Sigmoid colon (tissue), 7 donors: Measurements from ENCODE around the gene SDCCAG8. TPM values are rescaled to one million over a fixed set of nuclear protein-coding genes. Genes with fewer than 3 reads are reported as not detected.

Experiments used
- DNase-seq: peaks from one replicate; pipeline ENCODE4 v3.0.0-alpha.2; 2019
- H3K27ac ChIP-seq, 4 donors: fragments of 200-600 bp; sonication (generic); one replicate each; pipeline ENCODE4 v1.5.1; 2016 to 2019; ENCODE audit warnings: mild to moderate bottlenecking in 1 of 4
- H3K27me3 ChIP-seq, 3 donors: fragments of 200-600 bp; sonication (generic); one replicate each; pipeline ENCODE4 v1.5.1; 2019; ENCODE audit warnings: mild to moderate bottlenecking in 1 of 3
- H3K36me3 ChIP-seq, 4 donors: fragments of 200-600 bp; sonication (generic); one replicate each; pipeline ENCODE4 v1.5.1; 2016 to 2019
- H3K4me1 ChIP-seq, 4 donors: fragments of 200-600 bp; sonication (generic); one replicate each; pipeline ENCODE4 v1.5.1; 2017 to 2019
- H3K4me3 ChIP-seq, 4 donors: fragments of 200-600 bp; sonication (generic); one replicate each; pipeline ENCODE4 v1.5.1; 2017 to 2019; ENCODE audit warnings: mild to moderate bottlenecking in 2 of 4, moderate library complexity in 1 of 4
- H3K9me3 ChIP-seq, 4 donors: fragments of 200-600 bp in 3 of 4; sonication (generic) in 3 of 4; one replicate each; pipeline versions ENCODE4 v1.5.1 to v1.6.1; 2013 to 2019
- EP300 ChIP-seq, 4 donors: sonication (generic); formaldehyde crosslinking; IDR thresholded peaks; one replicate each; pipeline ENCODE4 v1.6.1; 2017; ENCODE audit warnings: antibody characterized with exemption in 4 of 4
- POLR2A ChIP-seq, 2 donors: fragments of 450-650 bp; IDR thresholded peaks; one replicate each; pipeline ENCODE4 v1.6.1; 2016; ENCODE audit warnings: antibody characterized with exemption in 2 of 2, mild to moderate bottlenecking in 2 of 2, moderate library complexity in 2 of 2
- POLR2AphosphoS5 ChIP-seq, 4 donors: sonication (generic); formaldehyde crosslinking; IDR thresholded peaks; one replicate each; pipeline ENCODE4 v1.6.1; 2017; ENCODE audit warnings: antibody characterized with exemption in 4 of 4
- WGBS, 2 donors: extraction: QIAGEN DNeasy Blood & Tissue Kit; methylation state at CpG; one replicate each; pipeline ENCODE4 v1.1.7; 2013; 5-methylcytosine and 5-hydroxymethylcytosine counted together
- intact Hi-C: fragments of 100-400 bp; cut with DNase I; formaldehyde crosslinking; loops from one replicate; pipeline ENCODE4 v1.15.1; 2023
- polyA plus RNA-seq, 3 donors: library from polyadenylated mRNA; stranded (reverse); fragments of 200-250 nt; gene quantifications; one replicate each; pipeline ENCODE4 v1.2.3, GENCODE V29; 2013
- total RNA-seq, 4 donors: library from RNA; depleted of rRNA; stranded (reverse); fragments of >200 nt; gene quantifications; one replicate each; pipeline ENCODE4 v1.1.0, GENCODE V29; 2016
- TF ChIP-seq, protein P1 (sequence below), 4 experiments: fragments of 450-650 bp in 3 of 4; fragments of 200-600 bp in 1 of 4; IDR thresholded peaks; one replicate each; pipeline ENCODE4 v1.5.1; 2016 to 2019; ENCODE audit warnings: antibody characterized with exemption in 4 of 4, mild to moderate bottlenecking in 3 of 4, moderate library complexity in 2 of 4
- donor health status: healthy with polysubstance abuse.
- donor health status: Bipolar disorder and iron deficiency.
- donor health status: healthy.

Gene SDCCAG8
- total and polyA plus RNA-seq, 7 donors = 15.6 to 49.7 (median 30.3) TPM

DNA sequence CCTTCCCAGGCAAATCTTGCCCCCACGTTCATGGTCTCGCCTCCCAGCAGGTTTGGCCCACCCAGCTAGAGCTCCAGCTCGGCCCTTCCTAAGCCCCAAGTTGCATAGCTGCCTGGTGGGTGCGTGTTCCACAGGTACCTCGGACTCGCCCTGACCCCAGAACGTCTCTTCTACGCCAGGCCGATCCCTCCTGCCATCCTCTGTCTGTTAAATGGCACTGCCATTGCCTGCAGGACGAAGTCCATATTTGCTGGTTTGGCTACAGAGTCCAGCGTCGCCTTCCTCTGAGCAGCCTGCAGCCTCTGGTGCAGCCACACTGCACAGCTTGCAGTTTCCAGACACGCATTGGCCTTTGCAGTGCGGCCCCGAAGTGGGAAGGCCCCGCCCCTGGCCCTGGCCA lies 228.1 kb downstream of the SDCCAG8 start:
- peaks cover 0 to 17% (median 11%) of the 10 kb centered on the region in 4 donors for H3K4me1 ChIP-seq
- WGBS, 2 donors = 95% methylated on average over 16 of the region's 16 CpGs
- no peak overlapping the region for H3K27ac ChIP-seq
- DNase-seq = no peak
- H3K27me3 ChIP-seq = no peaks in the 10 kb centered on the region
- intact Hi-C loops = loop anchor here (5.0 kb wide), 2 partner anchors 263 to 788 kb away; no protein-coding TSS in a partner anchor
- TF ChIP-seq POLR2AphosphoS5 (IDR thresholded peaks at IDR 0.05) = no peak
- TF ChIP-seq EP300 (IDR thresholded peaks at IDR 0.05) = no peak
- TF ChIP-seq POLR2A (IDR thresholded peaks at IDR 0.05) = no peak
- TF ChIP-seq, protein P1, sequence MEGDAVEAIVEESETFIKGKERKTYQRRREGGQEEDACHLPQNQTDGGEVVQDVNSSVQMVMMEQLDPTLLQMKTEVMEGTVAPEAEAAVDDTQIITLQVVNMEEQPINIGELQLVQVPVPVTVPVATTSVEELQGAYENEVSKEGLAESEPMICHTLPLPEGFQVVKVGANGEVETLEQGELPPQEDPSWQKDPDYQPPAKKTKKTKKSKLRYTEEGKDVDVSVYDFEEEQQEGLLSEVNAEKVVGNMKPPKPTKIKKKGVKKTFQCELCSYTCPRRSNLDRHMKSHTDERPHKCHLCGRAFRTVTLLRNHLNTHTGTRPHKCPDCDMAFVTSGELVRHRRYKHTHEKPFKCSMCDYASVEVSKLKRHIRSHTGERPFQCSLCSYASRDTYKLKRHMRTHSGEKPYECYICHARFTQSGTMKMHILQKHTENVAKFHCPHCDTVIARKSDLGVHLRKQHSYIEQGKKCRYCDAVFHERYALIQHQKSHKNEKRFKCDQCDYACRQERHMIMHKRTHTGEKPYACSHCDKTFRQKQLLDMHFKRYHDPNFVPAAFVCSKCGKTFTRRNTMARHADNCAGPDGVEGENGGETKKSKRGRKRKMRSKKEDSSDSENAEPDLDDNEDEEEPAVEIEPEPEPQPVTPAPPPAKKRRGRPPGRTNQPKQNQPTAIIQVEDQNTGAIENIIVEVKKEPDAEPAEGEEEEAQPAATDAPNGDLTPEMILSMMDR (IDR thresholded peaks at IDR 0.05) = no peak
- H3K36me3 ChIP-seq = no peaks in the 10 kb centered on the region
- no peaks in the 10 kb centered on the region for H3K9me3 ChIP-seq
- no peak overlapping the region for H3K4me3 ChIP-seq

DNA sequence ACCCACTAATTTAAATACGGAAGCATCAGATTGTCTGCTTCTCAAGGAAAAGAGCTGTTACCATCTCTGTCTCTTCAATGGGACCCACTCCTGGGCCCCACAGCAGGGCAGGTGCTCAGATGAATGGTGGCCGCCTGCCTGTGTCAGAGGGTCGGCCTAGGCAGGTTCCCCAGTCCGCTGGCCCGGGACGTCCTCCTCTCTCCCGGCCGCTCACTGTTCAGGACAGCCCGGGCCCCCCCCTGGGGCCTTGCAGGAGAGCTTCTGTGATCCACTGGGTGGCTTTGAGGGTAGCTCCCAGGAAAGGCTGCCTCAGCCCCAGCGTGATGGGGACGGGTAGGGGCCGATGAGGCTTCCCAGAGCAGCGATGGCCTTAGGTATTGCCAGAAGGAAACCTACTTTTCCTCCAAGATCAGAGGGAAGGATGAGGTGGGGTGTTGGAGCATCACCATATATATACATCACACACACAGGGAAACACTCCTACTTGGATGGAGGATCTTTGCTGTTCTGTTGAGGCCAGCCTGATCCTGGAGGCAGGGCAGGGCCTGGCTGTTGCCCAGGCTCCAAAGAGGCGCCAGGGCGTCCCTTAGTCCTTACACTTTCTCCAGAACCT lies 231.3 kb downstream of the SDCCAG8 start:
- no peak overlapping the region for H3K4me3 ChIP-seq
- H3K36me3 ChIP-seq = no peaks in the 10 kb centered on the region
- peaks cover 0 to 34% (median 26%) of the 10 kb centered on the region in 4 donors for H3K4me1 ChIP-seq
- H3K9me3 ChIP-seq = no peaks in the 10 kb centered on the region
- 95 to 96% methylated on average over 15 of the region's 15 CpGs for WGBS, 2 donors
- intact Hi-C loops = no loop called here
- H3K27me3 ChIP-seq = no peaks in the 10 kb centered on the region
- DNase-seq = no peak
- TF ChIP-seq EP300 (IDR thresholded peaks at IDR 0.05) (no peak), POLR2A (IDR thresholded peaks at IDR 0.05) (no peak), POLR2AphosphoS5 (IDR thresholded peaks at IDR 0.05) (no peak)
- TF ChIP-seq, protein P1 (IDR thresholded peaks at IDR 0.05) = no peak
- H3K27ac ChIP-seq = no peak overlapping the region

DNA sequence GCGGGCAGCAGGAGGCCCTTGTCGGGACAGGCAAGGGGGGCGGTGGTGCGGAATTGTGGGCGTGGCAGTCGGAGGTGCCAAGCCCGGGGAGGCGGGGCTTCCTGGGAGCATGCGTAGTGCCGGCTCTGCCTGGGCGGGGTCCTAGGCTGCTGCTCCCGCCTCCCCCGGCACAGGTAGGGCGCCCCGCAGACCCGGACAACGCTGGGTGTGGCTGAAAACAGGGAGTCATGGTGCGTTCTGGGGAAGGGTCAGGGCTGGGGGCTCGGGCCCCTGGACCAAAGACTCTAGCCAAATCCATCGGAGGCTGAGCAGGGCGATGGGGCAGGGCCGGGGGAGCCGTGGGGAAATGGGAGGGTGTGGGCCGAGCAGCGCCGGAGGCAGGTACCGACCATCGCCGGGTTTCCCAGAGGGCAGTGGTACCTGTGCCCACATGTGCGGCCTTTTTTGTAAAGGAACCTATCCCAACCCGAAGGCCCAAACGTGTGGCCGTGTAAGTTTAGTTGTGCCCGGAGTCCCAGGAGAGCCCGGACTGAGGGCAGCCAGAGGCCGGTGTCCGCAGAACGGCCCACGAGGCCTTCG lies 231.9 kb downstream of the SDCCAG8 start:
- Histone ChIP-seq H3K27me3 (no peaks in the 10 kb centered on the region), H3K36me3 (no peaks in the 10 kb centered on the region), H3K27ac (no peak overlapping the region), H3K9me3 (no peaks in the 10 kb centered on the region), H3K4me3 (peak overlapping the region in 3 of 4 donors; percentile 9 to 22 (median 10)), H3K4me1 (peaks cover 0 to 28% (median 20%) of the 10 kb centered on the region in 4 donors)
- intact Hi-C loops = no loop called here
- DNase-seq = peak; percentile 61
- TF ChIP-seq, protein P1 (IDR thresholded peaks at IDR 0.05) = no peak
- TF ChIP-seq EP300 (IDR thresholded peaks at IDR 0.05) (no peak), POLR2A (IDR thresholded peaks at IDR 0.05) (no peak), POLR2AphosphoS5 (IDR thresholded peaks at IDR 0.05) (no peak)
- WGBS, 2 donors = 87% methylated on average over 40 of the region's 40 CpGs

DNA sequence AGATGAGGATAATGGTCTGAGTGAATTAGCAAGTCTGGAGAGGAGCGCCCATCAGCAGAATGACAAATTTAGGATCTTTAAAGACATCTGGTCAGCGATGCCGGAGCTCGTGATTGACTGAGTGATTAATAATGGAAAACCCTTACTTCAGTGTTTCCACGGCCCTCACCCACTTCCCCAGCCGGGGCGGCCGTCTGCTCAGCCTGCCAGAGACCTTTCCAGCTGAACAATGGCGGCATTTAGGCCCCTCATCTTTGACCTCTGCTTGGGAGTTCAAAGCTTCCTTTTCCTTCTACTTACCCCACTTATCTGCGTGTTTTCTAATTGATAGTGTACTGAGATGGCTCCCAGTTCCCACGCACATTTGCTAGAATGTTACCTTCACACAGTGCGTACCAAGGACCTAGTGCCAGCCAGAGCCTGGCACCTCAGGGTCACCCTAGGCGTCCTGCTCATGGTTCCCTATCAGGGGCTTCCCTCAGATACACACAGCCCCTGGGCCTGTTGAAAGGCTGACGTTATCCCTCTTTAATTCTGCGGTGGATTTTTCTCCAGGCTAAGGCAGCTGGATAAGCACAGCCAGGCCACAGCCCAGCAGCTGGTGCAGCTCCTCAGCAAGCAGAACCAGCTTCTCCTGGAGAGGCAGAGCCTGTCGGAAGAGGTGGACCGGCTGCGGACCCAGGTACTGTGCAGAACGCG lies 232.8 kb downstream of the SDCCAG8 start:
- 92 to 95% methylated on average over 20 of the region's 20 CpGs for WGBS, 2 donors

More for the DNA sequence above, 232.8 kb downstream of the SDCCAG8 start:
- H3K9me3 ChIP-seq = no peaks in the 10 kb centered on the region
- intact Hi-C loops = no loop called here
- H3K27ac ChIP-seq = peak overlapping the region in 1 of 4 donors; percentile 12
- H3K4me1 ChIP-seq = peaks cover 0 to 19% (median 17%) of the 10 kb centered on the region in 4 donors
- H3K4me3 ChIP-seq = no peak overlapping the region
- H3K27me3 ChIP-seq = no peaks in the 10 kb centered on the region
- no peak for DNase-seq
- TF ChIP-seq EP300 (IDR thresholded peaks at IDR 0.05) (no peak), POLR2AphosphoS5 (IDR thresholded peaks at IDR 0.05) (no peak), POLR2A (IDR thresholded peaks at IDR 0.05) (no peak)
- TF ChIP-seq, protein P1 (IDR thresholded peaks at IDR 0.05) = no peak
- H3K36me3 ChIP-seq = no peaks in the 10 kb centered on the region
